ENCODE measurements around the gene SHISAL2A.

SHISAL2A gene

DNA sequence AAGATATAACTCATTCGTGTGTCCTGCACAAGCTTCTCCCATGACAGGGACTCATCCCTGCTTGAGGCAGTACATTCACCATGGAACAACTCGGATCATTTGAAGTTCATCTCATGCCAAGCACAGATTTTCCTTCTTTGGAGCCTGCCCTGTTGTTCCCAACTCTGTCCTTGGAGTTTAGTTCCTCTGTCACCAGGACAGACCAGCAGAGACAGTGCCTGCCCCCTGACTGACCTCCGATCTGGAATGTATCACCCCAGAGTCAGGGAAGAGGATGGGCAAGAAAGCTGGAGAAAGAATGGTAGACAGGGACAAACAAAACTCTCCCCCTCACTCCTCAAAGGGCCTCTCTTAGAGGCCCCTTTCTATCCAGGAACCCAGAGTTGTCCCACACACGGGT lies 5.0 kb downstream of the SHISAL2A start:
- Histone ChIP-seq H3K27me3 (ENCODE audit: low read depth, low read length) (no peaks in the 10 kb centered on the region), H3K4me3 (ENCODE audit: low read depth in 1 of 2, low read length in 2 of 2) (no peak overlapping the region), H3K36me3 (ENCODE audit: control insufficient read depth in 1 of 2, insufficient read depth in 2 of 2, low read length in 2 of 2) (no peaks in the 10 kb centered on the region), H3K9me3 (ENCODE audit: control insufficient read depth in 1 of 2, low read length in 2 of 2) (no peaks in the 10 kb centered on the region), H3K4me1 (ENCODE audit: control insufficient read depth in 1 of 2, insufficient read depth in 2 of 2, low read length in 2 of 2) (peaks cover 0 to 6% of the 10 kb centered on the region in 2 donors), H3K27ac (ENCODE audit: low read length) (peak overlapping the region; percentile 61)

DNA sequence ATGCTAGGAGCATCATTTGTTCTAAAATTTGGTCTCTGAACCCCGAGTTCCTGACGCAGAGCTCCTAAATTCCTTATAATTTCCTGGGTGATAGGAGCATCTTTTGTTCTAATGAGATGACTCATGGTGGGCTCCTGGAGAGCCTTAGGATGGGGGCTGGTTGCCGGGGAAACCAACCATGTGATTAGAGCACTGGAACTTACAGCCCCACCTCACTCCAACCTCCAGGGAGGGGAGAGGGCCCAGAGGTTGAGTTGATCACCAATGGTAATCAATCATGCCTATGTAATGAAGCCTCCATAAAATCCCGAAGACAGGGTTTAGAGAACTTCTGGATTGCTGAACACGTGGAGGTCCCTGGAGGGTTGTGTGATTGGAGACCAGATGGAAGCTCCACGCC lies 7.7 kb downstream of the SHISAL2A start:
- Histone ChIP-seq H3K9me3 (ENCODE audit: control insufficient read depth in 1 of 2, low read length in 2 of 2) (no peaks in the 10 kb centered on the region), H3K36me3 (ENCODE audit: control insufficient read depth in 1 of 2, insufficient read depth in 2 of 2, low read length in 2 of 2) (no peaks in the 10 kb centered on the region), H3K4me3 (ENCODE audit: low read depth in 1 of 2, low read length in 2 of 2) (no peak overlapping the region), H3K27ac (ENCODE audit: low read length) (no peak overlapping the region), H3K27me3 (ENCODE audit: low read depth, low read length) (no peaks in the 10 kb centered on the region), H3K4me1 (ENCODE audit: control insufficient read depth in 1 of 2, insufficient read depth in 2 of 2, low read length in 2 of 2) (no peaks in the 10 kb centered on the region)

- Histone ChIP-seq H3K4me3 (ENCODE audit: low read depth in 1 of 2, low read length in 2 of 2) (no peak overlapping the region), H3K27ac (ENCODE audit: low read length) (no peak overlapping the region), H3K4me1 (ENCODE audit: control insufficient read depth in 1 of 2, insufficient read depth in 2 of 2, low read length in 2 of 2) (no peaks in the 10 kb centered on the region), H3K36me3 (ENCODE audit: control insufficient read depth in 1 of 2, insufficient read depth in 2 of 2, low read length in 2 of 2) (no peaks in the 10 kb centered on the region), H3K9me3 (ENCODE audit: control insufficient read depth in 1 of 2, low read length in 2 of 2) (no peaks in the 10 kb centered on the region), H3K27me3 (ENCODE audit: low read depth, low read length) (no peaks in the 10 kb centered on the region)
Observed at GRCh38 chr1:52641307-52641706, 8.3 kb downstream of the SHISAL2A start.

DNA sequence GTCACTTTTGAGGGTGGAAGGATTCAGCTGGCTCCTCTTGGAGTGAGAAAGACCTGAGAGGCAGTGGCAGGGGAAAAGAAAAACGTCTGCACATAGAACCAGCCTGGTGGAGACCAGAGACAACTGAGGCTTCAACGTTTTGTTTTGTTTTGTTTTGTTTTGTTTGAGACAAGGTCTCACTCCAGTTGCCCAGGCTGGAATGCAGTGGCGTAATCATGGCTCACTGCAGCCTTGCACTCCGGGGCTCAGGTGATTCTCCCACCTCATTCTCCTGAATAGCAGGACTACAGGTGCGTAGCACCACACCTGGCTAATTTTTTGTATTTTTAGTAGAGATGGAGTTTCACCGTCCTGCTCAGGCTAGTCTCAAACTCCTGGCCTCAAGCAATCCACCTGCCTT lies 12.3 kb downstream of the SHISAL2A start:
- Histone ChIP-seq H3K27me3 (ENCODE audit: low read depth, low read length) (no peaks in the 10 kb centered on the region), H3K4me1 (ENCODE audit: control insufficient read depth in 1 of 2, insufficient read depth in 2 of 2, low read length in 2 of 2) (no peaks in the 10 kb centered on the region), H3K4me3 (ENCODE audit: low read depth in 1 of 2, low read length in 2 of 2) (no peak overlapping the region), H3K36me3 (ENCODE audit: control insufficient read depth in 1 of 2, insufficient read depth in 2 of 2, low read length in 2 of 2) (no peaks in the 10 kb centered on the region), H3K9me3 (ENCODE audit: control insufficient read depth in 1 of 2, low read length in 2 of 2) (no peaks in the 10 kb centered on the region), H3K27ac (ENCODE audit: low read length) (no peak overlapping the region)

DNA sequence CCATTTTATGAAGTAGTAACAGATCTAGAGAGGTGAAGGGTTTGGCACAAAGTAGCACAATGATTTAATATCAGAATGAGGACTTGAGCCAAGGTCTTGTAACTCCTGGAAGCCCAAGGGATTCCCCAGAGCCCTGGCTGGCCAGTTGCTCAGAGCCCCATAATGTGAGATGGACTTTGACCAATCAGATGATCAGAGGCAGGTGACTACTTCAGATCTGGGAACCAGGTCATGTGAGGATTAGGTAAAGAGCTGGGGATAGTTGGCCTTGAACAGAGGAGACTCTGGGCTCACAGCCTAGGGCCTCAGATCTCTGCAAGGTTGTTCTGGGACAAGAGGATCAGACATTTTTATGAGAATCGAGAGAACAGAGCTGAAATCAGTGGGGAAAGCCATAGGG lies 18.9 kb downstream of the SHISAL2A start:
- H3K27me3 ChIP-seq (ENCODE audit: low read depth, low read length) = no peaks in the 10 kb centered on the region
- no peaks in the 10 kb centered on the region for H3K4me1 ChIP-seq (ENCODE audit: control insufficient read depth in 1 of 2, insufficient read depth in 2 of 2, low read length in 2 of 2)
- H3K4me3 ChIP-seq (ENCODE audit: low read depth in 1 of 2, low read length in 2 of 2) = no peak overlapping the region
- H3K27ac ChIP-seq (ENCODE audit: low read length) = no peak overlapping the region
- H3K9me3 ChIP-seq (ENCODE audit: control insufficient read depth in 1 of 2, low read length in 2 of 2) = no peaks in the 10 kb centered on the region
- H3K36me3 ChIP-seq (ENCODE audit: control insufficient read depth in 1 of 2, insufficient read depth in 2 of 2, low read length in 2 of 2) = no peaks in the 10 kb centered on the region

GRCh38 chr1:52653207-52653849 lies 20.4 kb downstream of the SHISAL2A start:
- Histone ChIP-seq H3K4me1 (ENCODE audit: control insufficient read depth in 1 of 2, insufficient read depth in 2 of 2, low read length in 2 of 2) (no peaks in the 10 kb centered on the region), H3K9me3 (ENCODE audit: control insufficient read depth in 1 of 2, low read length in 2 of 2) (no peaks in the 10 kb centered on the region), H3K27me3 (ENCODE audit: low read depth, low read length) (no peaks in the 10 kb centered on the region), H3K27ac (ENCODE audit: low read length) (no peak overlapping the region), H3K4me3 (ENCODE audit: low read depth in 1 of 2, low read length in 2 of 2) (no peak overlapping the region), H3K36me3 (ENCODE audit: control insufficient read depth in 1 of 2, insufficient read depth in 2 of 2, low read length in 2 of 2) (no peaks in the 10 kb centered on the region)

DNA sequence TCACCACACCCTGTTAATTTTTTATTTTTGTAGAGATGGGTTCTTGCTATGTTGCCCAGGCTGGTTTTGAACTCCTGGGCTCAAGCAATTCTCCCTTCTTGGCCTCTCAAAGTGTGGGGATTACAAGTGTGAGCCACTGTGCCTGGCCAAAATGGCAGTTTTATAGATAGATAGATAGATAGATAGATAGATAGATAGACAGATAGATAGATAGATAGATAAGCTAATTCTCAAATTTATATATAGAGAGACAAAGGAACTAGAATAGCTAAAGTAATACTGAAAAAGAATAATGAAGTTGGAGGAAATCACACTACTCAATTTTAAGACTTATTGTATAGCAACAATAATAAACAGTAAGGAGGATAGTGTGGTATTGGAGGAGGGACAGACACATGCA lies 21.1 kb downstream of the SHISAL2A start:
- H3K9me3 ChIP-seq (ENCODE audit: control insufficient read depth in 1 of 2, low read length in 2 of 2) = no peaks in the 10 kb centered on the region

DNA sequence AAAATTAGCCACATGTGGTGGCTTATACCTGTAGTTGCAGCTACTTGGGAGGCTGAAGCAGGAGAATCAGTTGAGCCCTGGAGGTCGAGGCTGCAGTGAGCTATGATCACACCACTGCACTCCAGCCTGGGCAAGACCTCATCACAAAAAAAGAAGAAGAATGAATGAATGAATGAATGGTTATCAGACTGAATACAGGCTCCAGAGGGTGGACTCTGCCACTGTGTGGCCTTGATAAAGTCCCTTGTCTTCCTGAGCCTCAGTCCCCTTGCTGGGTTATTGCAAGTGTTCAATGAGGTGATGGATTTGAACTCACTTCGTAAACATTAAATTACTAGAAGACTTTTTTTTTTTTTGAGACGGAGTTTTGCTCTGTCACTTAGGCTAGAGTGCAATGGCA lies 24.7 kb downstream of the SHISAL2A start:
- Histone ChIP-seq H3K27me3 (ENCODE audit: low read depth, low read length) (no peaks in the 10 kb centered on the region), H3K36me3 (ENCODE audit: control insufficient read depth in 1 of 2, insufficient read depth in 2 of 2, low read length in 2 of 2) (no peaks in the 10 kb centered on the region), H3K9me3 (ENCODE audit: control insufficient read depth in 1 of 2, low read length in 2 of 2) (no peaks in the 10 kb centered on the region), H3K27ac (ENCODE audit: low read length) (no peak overlapping the region), H3K4me1 (ENCODE audit: control insufficient read depth in 1 of 2, insufficient read depth in 2 of 2, low read length in 2 of 2) (no peaks in the 10 kb centered on the region), H3K4me3 (ENCODE audit: low read depth in 1 of 2, low read length in 2 of 2) (no peak overlapping the region)

More for the DNA sequence above, 21.1 kb downstream of the SHISAL2A start:
- Histone ChIP-seq H3K27me3 (ENCODE audit: low read depth, low read length) (no peaks in the 10 kb centered on the region), H3K4me3 (ENCODE audit: low read depth in 1 of 2, low read length in 2 of 2) (no peak overlapping the region), H3K27ac (ENCODE audit: low read length) (no peak overlapping the region), H3K4me1 (ENCODE audit: control insufficient read depth in 1 of 2, insufficient read depth in 2 of 2, low read length in 2 of 2) (no peaks in the 10 kb centered on the region), H3K36me3 (ENCODE audit: control insufficient read depth in 1 of 2, insufficient read depth in 2 of 2, low read length in 2 of 2) (no peaks in the 10 kb centered on the region)

- no peak overlapping the region for H3K4me3 ChIP-seq (ENCODE audit: low read depth in 1 of 2, low read length in 2 of 2)
- no peak overlapping the region for H3K27ac ChIP-seq (ENCODE audit: low read length)
- no peaks in the 10 kb centered on the region for H3K36me3 ChIP-seq (ENCODE audit: control insufficient read depth in 1 of 2, insufficient read depth in 2 of 2, low read length in 2 of 2)
- no peaks in the 10 kb centered on the region for H3K9me3 ChIP-seq (ENCODE audit: control insufficient read depth in 1 of 2, low read length in 2 of 2)
- no peaks in the 10 kb centered on the region for H3K27me3 ChIP-seq (ENCODE audit: low read depth, low read length)
- H3K4me1 ChIP-seq (ENCODE audit: control insufficient read depth in 1 of 2, insufficient read depth in 2 of 2, low read length in 2 of 2) = no peaks in the 10 kb centered on the region
Observed at GRCh38 chr1:52658795-52659194, 25.8 kb downstream of the SHISAL2A start.

DNA sequence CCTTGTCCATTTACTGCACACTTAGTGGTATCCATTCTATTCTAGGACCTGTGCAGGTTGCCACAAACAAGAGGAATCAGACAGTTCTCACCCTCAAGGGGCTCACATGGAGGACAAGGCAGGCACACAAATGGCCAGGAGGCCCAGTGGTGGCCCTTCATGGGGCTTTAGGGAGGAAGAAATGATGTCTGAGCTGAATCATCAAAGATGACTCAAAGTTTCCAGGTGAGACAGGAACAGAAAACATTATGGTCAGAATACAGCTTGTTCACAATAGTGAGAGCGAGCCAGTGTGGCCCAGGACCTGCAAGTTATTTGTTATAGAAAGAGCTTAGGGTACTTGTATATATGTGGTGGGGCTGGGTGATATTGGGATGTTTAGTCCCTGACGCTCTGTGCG lies 26.4 kb downstream of the SHISAL2A start:
- no peaks in the 10 kb centered on the region for H3K36me3 ChIP-seq (ENCODE audit: control insufficient read depth in 1 of 2, insufficient read depth in 2 of 2, low read length in 2 of 2)
- H3K4me1 ChIP-seq (ENCODE audit: control insufficient read depth in 1 of 2, insufficient read depth in 2 of 2, low read length in 2 of 2) = no peaks in the 10 kb centered on the region
- H3K27me3 ChIP-seq (ENCODE audit: low read depth, low read length) = no peaks in the 10 kb centered on the region
- no peaks in the 10 kb centered on the region for H3K9me3 ChIP-seq (ENCODE audit: control insufficient read depth in 1 of 2, low read length in 2 of 2)
- no peak overlapping the region for H3K4me3 ChIP-seq (ENCODE audit: low read depth in 1 of 2, low read length in 2 of 2)
- no peak overlapping the region for H3K27ac ChIP-seq (ENCODE audit: low read length)

DNA sequence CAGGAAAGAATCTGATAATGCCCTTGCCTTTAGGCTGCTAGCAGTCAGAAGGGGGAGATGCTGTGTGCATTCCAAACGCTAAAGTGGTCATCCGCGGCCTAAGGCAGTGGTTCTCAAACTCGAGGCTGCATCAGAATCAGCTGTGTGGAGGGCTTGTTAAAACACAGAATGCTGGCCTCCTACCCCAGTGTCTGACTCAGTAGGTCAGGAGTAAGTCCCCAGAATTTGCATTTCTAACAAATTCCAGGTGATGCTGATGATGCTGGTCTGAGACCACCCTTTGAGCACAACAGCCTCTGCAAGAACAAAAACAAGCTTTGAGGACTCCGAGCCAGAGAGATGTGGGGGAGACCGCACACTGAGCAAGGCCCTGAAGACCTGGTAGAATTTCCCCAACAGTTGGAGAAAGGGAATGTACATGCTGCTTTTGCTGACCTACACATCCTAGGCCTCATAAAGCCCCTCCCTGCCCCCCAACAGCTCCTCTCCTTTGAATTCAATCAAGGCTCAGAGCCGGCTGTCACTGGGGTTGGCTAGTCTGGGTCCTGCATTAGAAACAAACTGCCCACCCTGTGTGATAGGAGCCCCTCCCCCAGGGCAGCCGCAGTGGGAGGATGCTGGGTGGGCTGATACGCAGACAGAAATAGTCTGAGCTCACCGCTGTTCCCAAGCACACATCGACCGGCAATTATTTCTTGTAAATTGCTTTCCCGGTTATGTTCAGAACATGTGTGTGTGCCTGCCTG lies 27.1 kb downstream of the SHISAL2A start:
- Histone ChIP-seq H3K27me3 (ENCODE audit: low read depth, low read length) (no peaks in the 10 kb centered on the region), H3K4me3 (ENCODE audit: low read depth in 1 of 2, low read length in 2 of 2) (no peak overlapping the region), H3K4me1 (ENCODE audit: control insufficient read depth in 1 of 2, insufficient read depth in 2 of 2, low read length in 2 of 2) (no peaks in the 10 kb centered on the region), H3K27ac (ENCODE audit: low read length) (no peak overlapping the region), H3K36me3 (ENCODE audit: control insufficient read depth in 1 of 2, insufficient read depth in 2 of 2, low read length in 2 of 2) (no peaks in the 10 kb centered on the region), H3K9me3 (ENCODE audit: control insufficient read depth in 1 of 2, low read length in 2 of 2) (no peaks in the 10 kb centered on the region)

DNA sequence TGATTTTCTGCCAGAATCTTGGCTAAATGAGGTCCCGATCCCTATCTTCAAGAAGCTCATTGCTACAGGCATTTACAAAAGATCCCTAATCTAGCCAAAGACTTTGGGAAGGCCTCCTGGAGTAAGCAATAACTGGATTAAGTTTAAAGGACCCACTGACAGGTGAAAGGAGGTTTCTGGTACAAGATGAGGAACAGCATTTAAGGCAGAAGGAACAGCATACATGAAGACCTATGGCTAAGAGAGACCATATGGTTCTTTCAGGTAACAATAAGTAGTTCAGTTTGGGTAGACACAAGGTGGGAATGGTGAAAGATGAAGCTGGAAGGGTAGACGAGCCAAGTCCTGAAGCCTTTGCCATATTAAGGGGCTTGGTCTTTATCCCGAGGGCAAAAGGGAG lies 27.8 kb downstream of the SHISAL2A start:
- Histone ChIP-seq H3K27me3 (ENCODE audit: low read depth, low read length) (no peaks in the 10 kb centered on the region), H3K4me1 (ENCODE audit: control insufficient read depth in 1 of 2, insufficient read depth in 2 of 2, low read length in 2 of 2) (no peaks in the 10 kb centered on the region)

More for the DNA sequence above, 27.8 kb downstream of the SHISAL2A start:
- no peak overlapping the region for H3K4me3 ChIP-seq (ENCODE audit: low read depth in 1 of 2, low read length in 2 of 2)
- no peaks in the 10 kb centered on the region for H3K9me3 ChIP-seq (ENCODE audit: control insufficient read depth in 1 of 2, low read length in 2 of 2)
- no peaks in the 10 kb centered on the region for H3K36me3 ChIP-seq (ENCODE audit: control insufficient read depth in 1 of 2, insufficient read depth in 2 of 2, low read length in 2 of 2)
- H3K27ac ChIP-seq (ENCODE audit: low read length) = no peak overlapping the region
